Upper lobe of left lung (tissue), 6 donors: ENCODE data around the gene TLL1. TPM values are rescaled to one million over a fixed set of nuclear protein-coding genes. Genes with fewer than 3 reads are reported as not detected.

Experiments
- ATAC-seq, 2 donors: fragments of 200-7000 bp; cut with Tn5 transposase; one replicate each; pipeline ENCODE4 v1.9.1; 2022; ENCODE audit warnings: mild to moderate bottlenecking in 2 of 2, moderate library complexity in 2 of 2; ENCODE audit not compliant: low FRiP score in 2 of 2
- DNase-seq, 2 donors: peaks; one replicate each; pipeline ENCODE4 v3.0.0-alpha.2; 2019 to 2020
- H3K27ac ChIP-seq, 4 donors: fragments of 200-600 bp; sonication (generic); one replicate each; pipeline ENCODE4 v1.5.1; 2016 to 2019
- H3K27me3 ChIP-seq, 4 donors: fragments of 200-600 bp; sonication (generic); one replicate each; pipeline ENCODE4 v1.5.1; 2017 to 2019
- H3K36me3 ChIP-seq, 4 donors: fragments of 200-600 bp; sonication (generic); one replicate each; pipeline ENCODE4 v1.5.1; 2016 to 2019
- H3K4me1 ChIP-seq, 4 donors: fragments of 200-600 bp; sonication (generic); one replicate each; pipeline ENCODE4 v1.5.1; 2018 to 2019
- H3K4me3 ChIP-seq, 4 donors: fragments of 200-600 bp; sonication (generic); one replicate each; pipeline ENCODE4 v1.5.1; 2017 to 2019; ENCODE audit warnings: mild to moderate bottlenecking in 2 of 4, moderate library complexity in 1 of 4
- H3K9me3 ChIP-seq, 4 donors: fragments of 200-600 bp; sonication (generic); one replicate each; pipeline ENCODE4 v1.5.1; 2018 to 2019
- CTCF ChIP-seq, 6 experiments: fragments of 450-650 bp in 4 of 6; fragments of 200-600 bp in 2 of 6; sonication (generic) in 2 of 6; IDR thresholded peaks; one replicate each; pipeline ENCODE4 v1.5.1; 2016 to 2019; ENCODE audit warnings: antibody characterized with exemption in 6 of 6
- EP300 ChIP-seq, 4 donors: sonication (generic); formaldehyde crosslinking; IDR thresholded peaks; one replicate each; pipeline ENCODE4 v1.5.1; 2017; ENCODE audit warnings: antibody characterized with exemption in 4 of 4, control low read depth in 2 of 4
- POLR2A ChIP-seq, 4 donors: fragments of 450-650 bp; IDR thresholded peaks; one replicate each; pipeline ENCODE4 v1.5.1; 2016 to 2017; ENCODE audit warnings: antibody characterized with exemption in 4 of 4, mild to moderate bottlenecking in 2 of 4
- POLR2AphosphoS5 ChIP-seq, 2 donors: sonication (generic); formaldehyde crosslinking; IDR thresholded peaks; one replicate each; pipeline ENCODE4 v1.5.1; 2017; ENCODE audit warnings: antibody characterized with exemption in 2 of 2
- WGBS, 2 donors: methylation state at CpG; one replicate each; pipeline ENCODE4 v1.1.5; 2017 to 2018; 5-methylcytosine and 5-hydroxymethylcytosine counted together
- total RNA-seq, 6 donors: library from RNA; depleted of rRNA in 4 of 6; stranded (reverse); fragments of >200 nt in 4 of 6; gene quantifications; one replicate each; pipeline versions ENCODE4 v1.1.0 to v1.2.1, GENCODE V29; 2016 to 2021
- donor health status: DM: no; HTN: no; CAD: no; lungs with moderate emphysema.
- donor health status: DM: no; HTN: yes; CAD: no; lungs with severe emphysema.

The TLL1 gene
- total RNA-seq, 6 donors from 2014 or later, result 1.9 to 8.4 (median 3.1) TPM

- ATAC-seq (no peak), DNase-seq (no peak)
- Histone ChIP-seq H3K4me1 (peaks cover 16 to 29% (median 24%) of the 10 kb centered on the region in 4 donors), H3K9me3 (no peaks in the 10 kb centered on the region), H3K27ac (no peak overlapping the region), H3K4me3 (no peak overlapping the region), H3K27me3 (peaks cover 0 to 25% (median 6%) of the 10 kb centered on the region in 4 donors), H3K36me3 (no peaks in the 10 kb centered on the region)
- 95 to 96% methylated on average over 2 of the region's 2 CpGs for WGBS, 2 donors
- TF ChIP-seq POLR2A (IDR thresholded peaks at IDR 0.05) (no peak), POLR2AphosphoS5 (IDR thresholded peaks at IDR 0.05) (no peak), CTCF (IDR thresholded peaks at IDR 0.05) (no peak), EP300 (IDR thresholded peaks at IDR 0.05) (no peak)
Measured at GRCh38 chr4:165877286-165877685, 4.2 kb downstream of the TLL1 start.

- no peak overlapping the region for H3K4me3 ChIP-seq
- H3K27ac ChIP-seq, result no peak overlapping the region
- peaks cover 0 to 7% (median 1%) of the 10 kb centered on the region in 4 donors for H3K27me3 ChIP-seq
- no peak for DNase-seq
- TF ChIP-seq POLR2A (IDR thresholded peaks at IDR 0.05) (no peak), POLR2AphosphoS5 (IDR thresholded peaks at IDR 0.05) (no peak), EP300 (IDR thresholded peaks at IDR 0.05) (no peak), CTCF (IDR thresholded peaks at IDR 0.05) (no peak)
- ATAC-seq, result no peak
- peaks cover 0 to 5% (median 4%) of the 10 kb centered on the region in 4 donors for H3K4me1 ChIP-seq
- H3K36me3 ChIP-seq, result no peaks in the 10 kb centered on the region
- H3K9me3 ChIP-seq, result no peaks in the 10 kb centered on the region
- WGBS, 2 donors, result 52 to 75% methylated on average over 3 of the region's 3 CpGs
Measured at GRCh38 chr4:165879641-165880040, 6.6 kb downstream of the TLL1 start.

GRCh38 chr4:165894159-165894558 is 21.1 kb downstream of the TLL1 start:
- Histone ChIP-seq H3K27ac (no peak overlapping the region), H3K36me3 (no peaks in the 10 kb centered on the region), H3K27me3 (no peaks in the 10 kb centered on the region), H3K9me3 (peaks cover 0 to 13% (median 7%) of the 10 kb centered on the region in 4 donors), H3K4me3 (no peak overlapping the region), H3K4me1 (no peaks in the 10 kb centered on the region)
- DNase-seq (no peak), ATAC-seq (no peak)
- no peak for TF ChIP-seq EP300 (IDR thresholded peaks at IDR 0.05)
- WGBS, 2 donors, result 87 to 89% methylated on average over 1 of the region's 1 CpG

GRCh38 chr4:165905405-165906027 is 32.5 kb downstream of the TLL1 start:
- no peaks in the 10 kb centered on the region for H3K27me3 ChIP-seq
- H3K27ac ChIP-seq, result peak overlapping the region in 1 of 4 donors; percentile 27
- H3K36me3 ChIP-seq, result no peaks in the 10 kb centered on the region
- H3K4me3 ChIP-seq, result no peak overlapping the region
- peaks cover 0 to 4% (median 0%) of the 10 kb centered on the region in 4 donors for H3K4me1 ChIP-seq
- DNase-seq, result no peak
- H3K9me3 ChIP-seq, result no peaks in the 10 kb centered on the region
- TF ChIP-seq POLR2AphosphoS5 (IDR thresholded peaks at IDR 0.05) (no peak), POLR2A (IDR thresholded peaks at IDR 0.05) (no peak), EP300 (IDR thresholded peaks at IDR 0.05) (no peak), CTCF (IDR thresholded peaks at IDR 0.05) (no peak)
- no peak for ATAC-seq
- WGBS, 2 donors, result 56% methylated on average over 6 of the region's 6 CpGs

- TF ChIP-seq EP300 (IDR thresholded peaks at IDR 0.05) (no peak), POLR2AphosphoS5 (IDR thresholded peaks at IDR 0.05) (no peak), POLR2A (IDR thresholded peaks at IDR 0.05) (no peak), CTCF (IDR thresholded peaks at IDR 0.05) (no peak)
- Histone ChIP-seq H3K4me3 (no peak overlapping the region), H3K27me3 (no peaks in the 10 kb centered on the region), H3K36me3 (no peaks in the 10 kb centered on the region), H3K9me3 (no peaks in the 10 kb centered on the region), H3K4me1 (peaks cover 0 to 4% (median 0%) of the 10 kb centered on the region in 4 donors), H3K27ac (no peak overlapping the region)
- ATAC-seq (no peak), DNase-seq (no peak)
- 58 to 73% methylated on average over 1 of the region's 1 CpG for whole genome bisulfite sequencing, 2 donors
Measured at GRCh38 chr4:165906272-165906671, 33.2 kb downstream of the TLL1 start.
